Loucy (cell line): ENCODE data around the gene NMD3.

Experiments
- H2AFZ ChIP-seq: fragments of 200-600 bp; sonication (generic); 2 replicates; pipeline ENCODE4 v1.6.0; 2016; ENCODE audit warnings: antibody characterized with exemption, mild to moderate bottlenecking, low read length, moderate library complexity
- H3F3A ChIP-seq: fragments of 200-600 bp; 2 replicates; pipeline ENCODE4 v1.6.0; 2016; ENCODE audit warnings: antibody characterized with exemption, low read depth, mild to moderate bottlenecking
- H3K27me3 ChIP-seq: fragments of 200-600 bp; sonication (generic); 2 replicates; pipeline ENCODE4 v1.6.1; 2014; ENCODE audit warnings: low read length, mild to moderate bottlenecking; ENCODE audit not compliant: insufficient read depth, poor library complexity, severe bottlenecking
- H3K36me3 ChIP-seq: fragments of 200-600 bp; sonication (generic); 2 replicates; pipeline ENCODE4 v1.6.1; 2016; ENCODE audit warnings: low read length; ENCODE audit not compliant: insufficient read depth
- H3K4me1 ChIP-seq: fragments of 200-600 bp; sonication (generic); 2 replicates; pipeline ENCODE4 v1.5.1; 2014; ENCODE audit warnings: low read length, mild to moderate bottlenecking; ENCODE audit not compliant: insufficient read depth, poor library complexity, severe bottlenecking
- H3K4me2 ChIP-seq: fragments of 200-600 bp; sonication (generic); 2 replicates; pipeline ENCODE4 v1.6.0; 2014; ENCODE audit warnings: antibody characterized with exemption, low read length, low read depth, mild to moderate bottlenecking; ENCODE audit not compliant: poor library complexity, severe bottlenecking
- H3K4me3 ChIP-seq: fragments of 200-600 bp; sonication (generic); 2 replicates; pipeline ENCODE4 v1.5.1; 2014; ENCODE audit warnings: low read length, mild to moderate bottlenecking, mixed read lengths; ENCODE audit not compliant: poor library complexity, severe bottlenecking
- H3K79me2 ChIP-seq: fragments of 200-600 bp; sonication (generic); 2 replicates; pipeline ENCODE4 v1.6.1; 2014; ENCODE audit warnings: low read length; ENCODE audit not compliant: insufficient read depth
- H3K9ac ChIP-seq: fragments of 200-600 bp; sonication (generic); 2 replicates; pipeline ENCODE4 v1.6.0; 2014; ENCODE audit warnings: mild to moderate bottlenecking, low read depth, low read length, moderate library complexity; ENCODE audit not compliant: poor library complexity, severe bottlenecking
- H3K9me2 ChIP-seq: fragments of 200-600 bp; sonication (generic); replicated peaks from 2 replicates; pipeline ENCODE4 v1.6.1; 2016; ENCODE audit warnings: low read depth, low read length, mixed read lengths
- H3K9me3 ChIP-seq: fragments of 200-600 bp; sonication (generic); 2 replicates; pipeline ENCODE4 v1.6.1; 2014; ENCODE audit warnings: mild to moderate bottlenecking, antibody characterized with exemption, low read length, low read depth; ENCODE audit not compliant: insufficient read depth
- H4K20me1 ChIP-seq: fragments of 200-600 bp; sonication (generic); 2 replicates; pipeline ENCODE4 v1.6.0; 2014; ENCODE audit warnings: antibody characterized with exemption, low read length, mild to moderate bottlenecking; ENCODE audit not compliant: insufficient read depth, poor library complexity, severe bottlenecking
- CTCF ChIP-seq: fragments of 200-600 bp; sonication (generic); conservative IDR thresholded peaks from 2 replicates; pipeline ENCODE4 v1.5.1; 2014; ENCODE audit warnings: mild to moderate bottlenecking, antibody characterized with exemption, low read length
- EZH2phosphoT487 ChIP-seq: fragments of 200-600 bp; IDR thresholded peaks from 2 replicates; pipeline ENCODE4 v1.6.1; 2018; ENCODE audit warnings: antibody characterized with exemption, mild to moderate bottlenecking, moderate library complexity, borderline replicate concordance

Gene NMD3

GRCh38 chr3:161247049-161247448 is 25.9 kb downstream of the NMD3 start:
- Histone ChIP-seq H3K9ac (no peak overlapping the region), H3K36me3 (peaks cover 90% of the 10 kb centered on the region), H3K9me3 (no peaks in the 10 kb centered on the region), H2AFZ (no peak overlapping the region), H3K27me3 (no peaks in the 10 kb centered on the region), H3F3A (no peaks in the 10 kb centered on the region), H3K79me2 (no peaks in the 10 kb centered on the region), H3K4me3 (no peak overlapping the region), H3K9me2 (no peaks in the 10 kb centered on the region), H3K4me1 (no peaks in the 10 kb centered on the region), H4K20me1 (no peaks in the 10 kb centered on the region), H3K4me2 (no peak overlapping the region)
- TF ChIP-seq EZH2phosphoT487 (no peak), CTCF (no peak)

GRCh38 chr3:161250116-161250515 is 29.0 kb downstream of the NMD3 start:
- Histone ChIP-seq H3K36me3 (peaks cover 80% of the 10 kb centered on the region), H3K4me1 (no peaks in the 10 kb centered on the region), H3F3A (no peaks in the 10 kb centered on the region), H3K27me3 (no peaks in the 10 kb centered on the region), H3K9ac (no peak overlapping the region), H3K4me3 (no peak overlapping the region), H2AFZ (no peak overlapping the region), H3K4me2 (no peak overlapping the region), H4K20me1 (no peaks in the 10 kb centered on the region), H3K9me3 (no peaks in the 10 kb centered on the region), H3K79me2 (no peaks in the 10 kb centered on the region), H3K9me2 (no peaks in the 10 kb centered on the region)
- TF ChIP-seq CTCF: no peak
- TF ChIP-seq EZH2phosphoT487: no peak

- Histone ChIP-seq H4K20me1 (no peaks in the 10 kb centered on the region), H3K4me3 (no peak overlapping the region), H3K27me3 (no peaks in the 10 kb centered on the region), H3K9me2 (no peaks in the 10 kb centered on the region), H3K9me3 (no peaks in the 10 kb centered on the region), H2AFZ (no peak overlapping the region), H3K4me1 (no peaks in the 10 kb centered on the region), H3K36me3 (peaks cover 70% of the 10 kb centered on the region), H3K9ac (no peak overlapping the region), H3K79me2 (no peaks in the 10 kb centered on the region), H3K4me2 (no peak overlapping the region), H3F3A (no peaks in the 10 kb centered on the region)
- TF ChIP-seq CTCF: no peak
- TF ChIP-seq EZH2phosphoT487: no peak
These were observed 30.6 kb downstream of the NMD3 start for GRCh38 chr3:161251716-161252115.
